Measurements from ENCODE around the gene ABCA12. TPM values are rescaled to one million over a fixed set of nuclear protein-coding genes. Genes with fewer than 3 reads are reported as not detected.
"Not testable (repeated sequence)": the region's sequence is repeated elsewhere in the genome, so short reads cannot be mapped to it uniquely, and the experiment has no call there.

Gene ABCA12
- not detected for total RNA-seq
- long read RNA-seq, donor 1, partial matches to known transcripts: 0 of 1 reads
- long read RNA-seq, donor 1, other reads (novel, unspliced or antisense): 1 of 1 reads
- long read RNA-seq, donor 2: 0 reads

GRCh38 chr2:215138479-215138878, at the start of gene ABCA12:
TSS of gene ABCA12 (minus strand) at chr2:215138626. CDS start at chr2:215138208, 418 bp downstream.
- no peak for DNase-seq (ENCODE audit: low spot score)
- intact Hi-C loops (cut with DNase I): no loop called here

- intact Hi-C loops (cut with DNase I): no loop called here
- DNase-seq (ENCODE audit: low spot score): no peak
These were observed 49.7 kb upstream of the ABCA12 start for GRCh38 chr2:215188078-215188477.

- intact Hi-C loops (cut with DNase I): no loop called here
- DNase-seq (ENCODE audit: low spot score): no peak
These were observed 47.6 kb upstream of the ABCA12 start for GRCh38 chr2:215186021-215186420.

GRCh38 chr2:215178121-215178520, 39.7 kb upstream of the ABCA12 start:
- DNase-seq (ENCODE audit: low spot score): no peak
- intact Hi-C loops (cut with DNase I): no loop called here

- intact Hi-C loops (cut with DNase I): no loop called here
- DNase-seq (ENCODE audit: low spot score): no peak
These were observed 33.4 kb upstream of the ABCA12 start for GRCh38 chr2:215171796-215172195.

- intact Hi-C loops (cut with DNase I): no loop called here
- DNase-seq (ENCODE audit: low spot score): no peak
These were observed 32.7 kb upstream of the ABCA12 start for GRCh38 chr2:215171151-215171550.

- DNase-seq (ENCODE audit: low spot score); intact Hi-C loops (cut with DNase I): not testable (repeated sequence)
These were observed 28.1 kb upstream of the ABCA12 start for GRCh38 chr2:215166505-215166904.

GRCh38 chr2:215163319-215163718, 24.9 kb upstream of the ABCA12 start:
- DNase-seq (ENCODE audit: low spot score); intact Hi-C loops (cut with DNase I): not testable (repeated sequence)

GRCh38 chr2:215161301-215161829, 22.9 kb upstream of the ABCA12 start:
- intact Hi-C loops (cut with DNase I): no loop called here

GRCh38 chr2:215160081-215160480, 21.7 kb upstream of the ABCA12 start:
- intact Hi-C loops (cut with DNase I): no loop called here
- DNase-seq (ENCODE audit: low spot score): no peak

More at GRCh38 chr2:215161301-215161829, 22.9 kb upstream of the ABCA12 start:
- no peak for DNase-seq (ENCODE audit: low spot score)

- intact Hi-C loops (cut with DNase I): no loop called here
- DNase-seq (ENCODE audit: low spot score): no peak
These were observed 18.0 kb upstream of the ABCA12 start for GRCh38 chr2:215156453-215156852.

GRCh38 chr2:215149894-215150293, 11.5 kb upstream of the ABCA12 start:
- no peak for DNase-seq (ENCODE audit: low spot score)
- intact Hi-C loops (cut with DNase I): no loop called here

GRCh38 chr2:215149486-215149885, 11.1 kb upstream of the ABCA12 start:
- DNase-seq (ENCODE audit: low spot score): no peak
- intact Hi-C loops (cut with DNase I): no loop called here

GRCh38 chr2:215149060-215149459, 10.6 kb upstream of the ABCA12 start:
- no peak for DNase-seq (ENCODE audit: low spot score)
- intact Hi-C loops (cut with DNase I): no loop called here

GRCh38 chr2:215145611-215146010, 7.2 kb upstream of the ABCA12 start:
- DNase-seq (ENCODE audit: low spot score): no peak
- intact Hi-C loops (cut with DNase I): no loop called here

- no peak for DNase-seq (ENCODE audit: low spot score)
- intact Hi-C loops (cut with DNase I): no loop called here
These were observed 5.9 kb upstream of the ABCA12 start for GRCh38 chr2:215144106-215144875.

GRCh38 chr2:215143458-215143857, 5.0 kb upstream of the ABCA12 start:
- intact Hi-C loops (cut with DNase I): no loop called here
- no peak for DNase-seq (ENCODE audit: low spot score)

- intact Hi-C loops (cut with DNase I): no loop called here
- no peak for DNase-seq (ENCODE audit: low spot score)
These were observed 3.3 kb upstream of the ABCA12 start for GRCh38 chr2:215141706-215142105.

- intact Hi-C loops (cut with DNase I): no loop called here
- DNase-seq (ENCODE audit: low spot score): no peak
These were observed 1.8 kb upstream of the ABCA12 start for GRCh38 chr2:215140166-215140707.

GRCh38 chr2:215137741-215138340, 585 bp downstream of the ABCA12 start:
- intact Hi-C loops (cut with DNase I): no loop called here
- no peak for DNase-seq (ENCODE audit: low spot score)
